Cardiac fibroblast (primary cell): ENCODE data around the gene DAGLA.

Experiments used
- DNase-seq, 2 donors: peaks; one replicate each; pipeline versions ENCODE4 v3.0.0 to v3.0.0-alpha.2; 2010; ENCODE audit warnings: low read depth in 2 of 2
- H3K4me3 ChIP-seq, 2 donors: replicated peaks in 1 of 2; 1 replicate in 1 of 2; 2 replicates in 1 of 2; pipeline ENCODE4 v1.5.1; 2011; ENCODE audit warnings: low read depth in 2 of 2, low read length in 2 of 2, mild to moderate bottlenecking in 2 of 2, moderate library complexity in 1 of 2
- TF ChIP-seq, protein P1 (sequence below): IDR thresholded peaks from one replicate; pipeline ENCODE4 v1.5.1; 2011; ENCODE audit warnings: low read depth, mild to moderate bottlenecking, low read length, inconsistent platforms

Gene DAGLA

DNA sequence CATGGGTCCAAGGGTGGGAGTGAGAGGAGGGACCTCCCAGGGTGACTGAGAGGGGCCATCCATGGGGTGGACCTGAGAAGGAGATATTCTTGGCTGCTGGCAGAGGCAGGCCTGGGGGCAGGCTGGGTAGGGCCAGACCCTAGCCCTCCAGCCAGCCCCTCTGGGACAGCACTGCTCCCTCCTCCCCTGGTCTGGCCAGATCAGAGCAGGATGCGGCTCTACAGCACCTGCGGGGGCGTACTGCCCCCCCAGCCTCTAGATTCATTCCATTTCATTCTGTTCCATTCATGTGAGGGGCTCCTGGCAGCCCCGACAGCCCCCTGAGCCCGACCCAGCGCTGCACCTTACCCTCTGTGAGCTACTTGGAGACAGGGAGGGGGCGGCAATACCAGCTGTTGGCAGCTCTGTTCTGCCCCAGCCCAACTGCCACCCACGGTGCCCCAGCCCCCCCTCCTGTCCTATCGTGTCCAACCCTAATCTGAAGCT is 37.9 kb downstream of the DAGLA start:
- DNase-seq: no peak
- H3K4me3 ChIP-seq: peak overlapping the region; percentile 19 to 47
- TF ChIP-seq, protein P1, sequence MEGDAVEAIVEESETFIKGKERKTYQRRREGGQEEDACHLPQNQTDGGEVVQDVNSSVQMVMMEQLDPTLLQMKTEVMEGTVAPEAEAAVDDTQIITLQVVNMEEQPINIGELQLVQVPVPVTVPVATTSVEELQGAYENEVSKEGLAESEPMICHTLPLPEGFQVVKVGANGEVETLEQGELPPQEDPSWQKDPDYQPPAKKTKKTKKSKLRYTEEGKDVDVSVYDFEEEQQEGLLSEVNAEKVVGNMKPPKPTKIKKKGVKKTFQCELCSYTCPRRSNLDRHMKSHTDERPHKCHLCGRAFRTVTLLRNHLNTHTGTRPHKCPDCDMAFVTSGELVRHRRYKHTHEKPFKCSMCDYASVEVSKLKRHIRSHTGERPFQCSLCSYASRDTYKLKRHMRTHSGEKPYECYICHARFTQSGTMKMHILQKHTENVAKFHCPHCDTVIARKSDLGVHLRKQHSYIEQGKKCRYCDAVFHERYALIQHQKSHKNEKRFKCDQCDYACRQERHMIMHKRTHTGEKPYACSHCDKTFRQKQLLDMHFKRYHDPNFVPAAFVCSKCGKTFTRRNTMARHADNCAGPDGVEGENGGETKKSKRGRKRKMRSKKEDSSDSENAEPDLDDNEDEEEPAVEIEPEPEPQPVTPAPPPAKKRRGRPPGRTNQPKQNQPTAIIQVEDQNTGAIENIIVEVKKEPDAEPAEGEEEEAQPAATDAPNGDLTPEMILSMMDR: no peak

- DNase-seq: peak; percentile 56 to 61
- H3K4me3 ChIP-seq: peak overlapping the region; percentile 33 to 47
- TF ChIP-seq, protein P1: no peak
These were observed 38.6 kb downstream of the DAGLA start for GRCh38 chr11:61718621-61719302.

DNA sequence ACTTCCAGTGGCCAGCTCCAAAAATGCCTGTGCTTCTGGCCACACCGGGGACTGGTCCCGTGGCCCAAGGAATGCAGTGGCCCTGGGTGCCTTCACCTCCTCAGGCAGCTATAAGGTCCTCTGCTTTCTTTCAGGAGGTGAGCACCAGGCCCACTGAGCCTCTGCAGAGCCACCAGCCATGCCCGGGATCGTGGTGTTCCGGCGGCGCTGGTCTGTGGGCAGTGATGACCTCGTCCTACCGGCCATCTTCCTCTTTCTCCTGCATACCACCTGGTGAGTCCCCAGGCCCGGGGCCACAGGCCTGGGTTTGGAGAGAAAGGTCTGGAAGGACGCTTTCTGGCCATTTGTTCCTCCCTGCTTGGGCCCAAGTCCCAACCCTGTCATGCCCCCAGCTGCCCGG is 39.8 kb downstream of the DAGLA start:
- no peak overlapping the region for H3K4me3 ChIP-seq
- TF ChIP-seq, protein P1: no peak
- no peak for DNase-seq

DNA sequence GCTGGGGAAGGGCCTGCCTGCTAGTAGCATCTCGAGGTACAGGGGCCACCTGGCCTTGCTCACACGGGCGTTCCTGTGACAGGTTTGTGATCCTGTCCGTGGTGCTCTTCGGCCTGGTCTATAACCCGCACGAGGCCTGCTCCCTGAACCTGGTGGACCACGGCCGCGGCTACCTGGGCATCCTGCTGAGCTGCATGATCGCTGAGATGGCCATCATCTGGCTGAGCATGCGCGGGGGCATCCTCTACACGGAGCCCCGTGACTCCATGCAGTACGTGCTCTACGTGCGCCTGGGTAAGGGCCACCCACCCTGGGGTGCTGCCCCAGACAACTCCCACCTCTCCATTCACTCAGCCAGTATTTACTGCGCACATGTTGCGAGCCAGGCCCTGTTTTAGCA is 40.4 kb downstream of the DAGLA start:
- TF ChIP-seq, protein P1: no peak
- H3K4me3 ChIP-seq: no peak overlapping the region
- no peak for DNase-seq

- DNase-seq: no peak
- no peak overlapping the region for H3K4me3 ChIP-seq
- TF ChIP-seq, protein P1: no peak
These were observed 44.2 kb downstream of the DAGLA start for GRCh38 chr11:61724437-61724836.

- no peak overlapping the region for H3K4me3 ChIP-seq
- TF ChIP-seq, protein P1: no peak
- DNase-seq: peak; percentile 26 to 36
These were observed 45.6 kb downstream of the DAGLA start for GRCh38 chr11:61725781-61726231.
